Activated naive CD4-positive, alpha-beta T cell treated with anti-CD3 and anti-CD28 coated beads for 36 hours (primary cell): ENCODE results near the gene DIDO1. TPM values are rescaled to one million over a fixed set of nuclear protein-coding genes. Genes with fewer than 3 reads are reported as not detected.

Source experiments
- CTCF ChIA-PET: fragments of 350-600 bp; sonication (Branson Sonifier 250); formaldehyde crosslinking; loops from one replicate; lab custom pipeline; 2021; ENCODE audit warnings: antibody characterized with exemption; lab: Charles Lee
- DNase-seq: peaks from one replicate; pipeline ENCODE4 v3.0.0-alpha.2; 2020
- H3K27ac Mint-ChIP-seq: one replicate; pipeline ENCODE4 v1.8.0; 2021; ENCODE audit warnings: mild to moderate bottlenecking, mixed read lengths
- H3K27me3 Mint-ChIP-seq: one replicate; pipeline ENCODE4 v1.8.0; 2021; ENCODE audit warnings: low read depth, mixed read lengths
- H3K36me3 Mint-ChIP-seq: one replicate; pipeline ENCODE4 v1.8.0; 2021; ENCODE audit warnings: low read depth, mixed read lengths
- H3K4me1 Mint-ChIP-seq: one replicate; pipeline ENCODE4 v1.8.0; 2021; ENCODE audit warnings: low read depth, mixed read lengths
- H3K4me3 Mint-ChIP-seq: one replicate; pipeline ENCODE4 v1.8.0; 2021; ENCODE audit warnings: mild to moderate bottlenecking, moderate library complexity, mixed read lengths
- H3K9me3 Mint-ChIP-seq: one replicate; pipeline ENCODE4 v1.8.0; 2021; ENCODE audit warnings: mixed read lengths
- intact Hi-C: fragments of 100-400 bp; cut with micrococcal nuclease; formaldehyde crosslinking; loops from one replicate; pipeline ENCODE4 v1.15.1; 2023
- total RNA-seq, 2 experiments: library from RNA; stranded (reverse); gene quantifications; one replicate each; pipeline ENCODE4 v1.2.3, GENCODE V29; 2021

The DIDO1 gene
- total RNA-seq, 2 experiments from 2014 or later, result 49.5 to 50.3 TPM

DNA sequence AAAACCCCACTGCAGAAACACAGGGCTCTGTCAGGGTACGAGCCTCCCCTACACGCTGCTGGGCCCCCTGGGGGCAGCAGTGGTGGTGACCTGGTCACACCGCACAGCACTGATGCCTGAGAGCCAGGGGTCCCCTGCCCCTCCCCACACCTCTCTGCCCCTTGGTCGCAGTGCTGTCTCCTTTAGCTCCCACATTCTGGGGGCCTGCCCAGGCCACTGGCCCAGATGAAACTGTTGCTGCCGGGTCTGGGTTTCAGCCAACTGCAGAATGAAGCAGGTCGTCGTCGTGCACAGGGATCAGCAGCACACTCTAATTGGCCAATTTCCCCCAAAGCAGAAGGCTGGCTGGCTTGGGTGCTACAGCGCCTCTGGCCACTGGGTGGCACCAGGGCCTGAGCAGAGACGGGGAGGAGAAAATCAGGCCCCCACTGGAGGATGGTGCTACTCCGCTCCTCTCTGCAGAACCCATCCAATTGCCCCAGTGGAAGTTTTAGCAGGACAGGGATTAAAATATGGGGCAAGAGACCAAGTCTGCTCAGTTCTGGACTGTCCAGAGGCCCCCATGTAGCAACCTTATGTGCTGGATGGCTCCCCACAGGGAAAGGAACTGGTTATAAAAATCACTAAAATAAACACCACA is 26.1 kb downstream of the DIDO1 start:
- no peak overlapping the region for H3K4me3 Mint-ChIP-seq
- intact Hi-C loops, result loop anchor here (1.0 kb wide), 3 partner anchors 21 to 108 kb away; no protein-coding TSS in a partner anchor
- H3K4me1 Mint-ChIP-seq, result peaks cover 29% of the 10 kb centered on the region

DNA sequence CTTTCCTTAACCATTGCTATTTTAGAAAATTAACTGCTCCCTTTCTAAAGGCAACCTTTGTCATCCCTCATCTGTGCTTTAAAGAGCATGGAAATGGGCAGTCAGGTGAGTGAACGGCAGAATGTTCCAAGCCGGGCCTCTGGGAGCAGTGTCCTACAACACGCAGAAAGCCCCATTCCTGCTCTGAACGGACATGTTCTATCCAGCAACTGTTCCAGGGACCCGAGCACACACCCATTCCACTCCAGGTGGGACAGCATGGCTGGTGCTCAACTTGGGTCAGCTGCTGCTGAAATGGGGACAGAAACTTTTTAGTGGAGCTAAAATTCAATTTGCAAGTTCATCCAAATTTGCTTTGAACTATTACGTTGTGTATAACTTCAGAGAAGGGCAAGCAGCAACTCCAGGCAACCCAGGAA is 26.7 kb downstream of the DIDO1 start:
- no peak overlapping the region for H3K27ac Mint-ChIP-seq
- DNase-seq, result no peak
- intact Hi-C loops, result loop anchor here (1.0 to 2.0 kb wide), 4 partner anchors 22 to 109 kb away; no protein-coding TSS in a partner anchor
- H3K4me3 Mint-ChIP-seq, result no peak overlapping the region
- H3K4me1 Mint-ChIP-seq, result peaks cover 29% of the 10 kb centered on the region
- no peaks in the 10 kb centered on the region for H3K27me3 Mint-ChIP-seq
- H3K36me3 Mint-ChIP-seq, result peaks cover 18% of the 10 kb centered on the region
- CTCF ChIA-PET, result interaction anchor here (1.0 to 4.9 kb wide), 14 partner anchors 8 to 109 kb away, joined by 3 to 27 read pairs (median 6); no protein-coding TSS in a partner anchor
- H3K9me3 Mint-ChIP-seq, result no peaks in the 10 kb centered on the region

More for the DNA sequence above, 26.1 kb downstream of the DIDO1 start:
- H3K36me3 Mint-ChIP-seq, result peaks cover 21% of the 10 kb centered on the region
- CTCF ChIA-PET, result interaction anchor here (1.0 to 4.9 kb wide), 15 partner anchors 8 to 109 kb away, joined by 3 to 27 read pairs (median 5); no protein-coding TSS in a partner anchor
- H3K27me3 Mint-ChIP-seq, result no peaks in the 10 kb centered on the region
- peak; percentile 84 for DNase-seq
- H3K27ac Mint-ChIP-seq, result peak overlapping the region; percentile 72
- no peaks in the 10 kb centered on the region for H3K9me3 Mint-ChIP-seq

DNA sequence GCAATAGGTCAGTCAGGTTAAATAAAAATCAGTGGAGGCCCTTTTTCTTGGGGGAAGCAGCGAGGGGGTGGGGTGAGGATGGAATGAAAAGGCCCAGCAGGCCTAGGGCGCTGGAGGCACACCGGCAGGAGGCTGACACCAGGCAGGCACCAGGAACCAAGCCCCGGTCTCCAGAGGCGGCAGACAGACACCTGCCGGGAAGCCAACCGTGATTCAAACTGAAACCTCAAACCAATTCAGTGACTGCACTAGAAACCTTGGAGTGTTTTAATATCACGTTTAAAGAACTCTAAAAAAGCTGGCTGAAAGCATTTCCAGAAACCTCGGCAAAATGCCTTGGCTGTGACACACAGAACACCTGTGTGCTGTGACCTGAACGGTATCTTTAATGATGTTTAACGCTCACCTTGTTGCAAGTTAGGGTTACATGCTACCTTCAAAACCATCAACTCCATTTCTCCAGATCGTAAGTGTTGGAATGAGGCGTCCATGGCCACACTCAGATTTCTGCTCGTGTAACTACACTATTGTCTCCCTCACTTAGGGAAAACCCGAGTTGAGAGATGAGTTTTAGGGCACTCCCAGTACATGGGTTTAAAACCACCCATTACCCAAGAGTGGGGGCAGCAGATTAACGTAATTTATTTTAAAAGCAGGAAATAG is 27.2 kb downstream of the DIDO1 start:
- intact Hi-C loops, result loop anchor here (2.0 kb wide), 1 partner anchor 74 kb away; no protein-coding TSS in a partner anchor
- Mint-ChIP-seq H3K27me3 (no peaks in the 10 kb centered on the region), H3K4me3 (peak overlapping the region; percentile 16), H3K9me3 (no peaks in the 10 kb centered on the region), H3K4me1 (peaks cover 29% of the 10 kb centered on the region), H3K36me3 (peaks cover 19% of the 10 kb centered on the region), H3K27ac (peak overlapping the region; percentile 77)
- peak; percentile 73 for DNase-seq
- CTCF ChIA-PET, result interaction anchor here (0.6 to 4.9 kb wide), 14 partner anchors 9 to 377 kb away, joined by 3 to 27 read pairs (median 5); no protein-coding TSS in a partner anchor

DNA sequence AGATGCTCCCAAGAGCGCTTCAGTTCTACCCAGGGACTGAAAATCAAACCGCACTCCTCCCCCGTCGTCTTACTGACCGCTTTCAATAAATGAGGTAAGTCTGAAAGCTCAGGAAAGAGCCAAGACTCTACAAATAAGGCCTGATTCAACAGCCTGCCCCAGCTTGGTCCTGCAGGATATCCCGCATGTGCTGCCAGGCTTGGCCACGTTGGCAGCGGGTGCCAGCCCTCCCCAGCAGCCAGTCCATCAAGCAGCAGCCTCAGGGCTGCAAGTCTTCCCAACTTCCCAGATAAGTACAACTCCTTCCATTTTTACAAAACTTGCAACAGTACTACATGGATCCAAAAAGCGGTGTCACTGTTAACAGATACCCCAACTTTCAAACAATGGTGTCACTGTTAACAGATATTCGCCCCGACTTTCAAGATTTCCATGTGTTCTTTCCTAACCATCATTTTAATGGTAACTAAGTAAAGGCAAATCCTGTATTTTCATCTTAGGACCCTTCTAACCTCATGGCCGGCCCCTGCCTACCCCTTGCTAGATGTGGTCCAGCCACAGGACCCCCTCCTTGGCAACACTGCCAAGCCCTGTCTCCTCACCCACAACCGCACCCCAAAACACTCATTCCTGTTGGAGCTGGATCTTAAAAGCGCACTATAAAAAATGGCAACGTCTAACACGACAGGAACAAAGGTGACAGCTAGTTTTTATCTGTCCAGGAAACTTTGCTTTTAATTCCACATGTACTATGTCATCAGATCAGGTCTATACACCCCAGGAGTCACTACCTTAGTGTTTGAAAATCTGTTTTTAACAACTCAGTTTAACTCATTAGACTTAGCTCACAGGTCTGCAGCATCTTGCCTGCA is 28.0 kb downstream of the DIDO1 start:
- no peak overlapping the region for H3K4me3 Mint-ChIP-seq
- H3K9me3 Mint-ChIP-seq, result no peaks in the 10 kb centered on the region
- H3K4me1 Mint-ChIP-seq, result peaks cover 34% of the 10 kb centered on the region
- peaks cover 23% of the 10 kb centered on the region for H3K36me3 Mint-ChIP-seq
- intact Hi-C loops, result loop anchor here (2.0 kb wide), 1 partner anchor 74 kb away; no protein-coding TSS in a partner anchor
- H3K27ac Mint-ChIP-seq, result peak overlapping the region; percentile 77
- DNase-seq, result no peak
- CTCF ChIA-PET, result interaction anchor here (0.6 to 4.9 kb wide), 10 partner anchors 9 to 378 kb away, joined by 3 to 27 read pairs (median 6); no protein-coding TSS in a partner anchor
- no peaks in the 10 kb centered on the region for H3K27me3 Mint-ChIP-seq

DNA sequence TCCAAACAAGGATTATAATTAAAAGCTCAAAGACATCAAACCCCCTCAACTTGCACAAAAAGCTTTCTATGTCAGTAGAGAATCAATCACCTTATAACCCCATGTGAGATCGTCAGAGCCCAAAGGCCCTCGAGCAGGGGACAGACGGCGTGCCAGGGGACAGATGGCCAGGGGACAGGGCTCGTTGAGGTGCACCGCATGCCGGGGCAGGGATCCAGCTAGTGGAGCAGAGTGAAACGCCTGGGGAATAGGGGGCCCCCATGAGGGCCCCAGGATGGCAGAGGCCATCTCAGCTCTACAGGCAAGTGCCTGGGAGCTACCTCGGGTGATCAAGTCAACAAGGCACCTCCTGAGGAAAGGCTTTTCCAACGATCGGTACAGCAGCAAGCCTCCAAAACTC is 28.6 kb downstream of the DIDO1 start:
- no peak overlapping the region for H3K4me3 Mint-ChIP-seq
- no peak for DNase-seq
- H3K36me3 Mint-ChIP-seq, result peaks cover 27% of the 10 kb centered on the region
- CTCF ChIA-PET, result interaction anchor here (0.8 to 1.1 kb wide), 2 partner anchors 8 to 10 kb away, joined by 3 to 4 read pairs; no protein-coding TSS in a partner anchor
- H3K9me3 Mint-ChIP-seq, result no peaks in the 10 kb centered on the region
- H3K4me1 Mint-ChIP-seq, result peaks cover 39% of the 10 kb centered on the region
- no peak overlapping the region for H3K27ac Mint-ChIP-seq
- intact Hi-C loops, result loop anchor here (2.0 kb wide), 1 partner anchor 75 kb away; no protein-coding TSS in a partner anchor
- no peaks in the 10 kb centered on the region for H3K27me3 Mint-ChIP-seq

DNA sequence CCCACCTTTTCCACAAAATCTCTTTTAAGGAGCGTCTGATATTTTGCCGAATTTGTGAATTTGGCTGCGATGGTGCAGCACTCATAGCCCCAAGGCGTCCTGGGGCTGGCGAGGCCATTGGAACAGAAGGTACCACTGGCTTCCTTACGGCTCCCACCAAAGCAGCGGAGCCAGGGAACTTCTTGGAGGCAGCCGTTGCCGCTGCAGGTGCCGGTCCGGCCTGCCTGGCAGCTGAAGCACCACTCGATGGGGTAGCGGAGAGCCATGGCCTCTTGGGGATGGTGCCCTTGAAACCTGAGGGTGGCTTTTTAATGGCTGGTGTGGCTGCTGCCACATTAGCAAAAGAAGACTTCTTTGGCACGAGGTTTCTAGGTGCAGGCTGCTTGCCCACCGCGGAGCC is 29.8 kb downstream of the DIDO1 start:
- DNase-seq, result no peak
- no peak overlapping the region for H3K4me3 Mint-ChIP-seq
- CTCF ChIA-PET, result no interaction called here
- H3K27me3 Mint-ChIP-seq, result no peaks in the 10 kb centered on the region
- intact Hi-C loops, result no loop called here
- H3K27ac Mint-ChIP-seq, result no peak overlapping the region
- no peaks in the 10 kb centered on the region for H3K9me3 Mint-ChIP-seq
- peaks cover 50% of the 10 kb centered on the region for H3K4me1 Mint-ChIP-seq
- peaks cover 32% of the 10 kb centered on the region for H3K36me3 Mint-ChIP-seq

DNA sequence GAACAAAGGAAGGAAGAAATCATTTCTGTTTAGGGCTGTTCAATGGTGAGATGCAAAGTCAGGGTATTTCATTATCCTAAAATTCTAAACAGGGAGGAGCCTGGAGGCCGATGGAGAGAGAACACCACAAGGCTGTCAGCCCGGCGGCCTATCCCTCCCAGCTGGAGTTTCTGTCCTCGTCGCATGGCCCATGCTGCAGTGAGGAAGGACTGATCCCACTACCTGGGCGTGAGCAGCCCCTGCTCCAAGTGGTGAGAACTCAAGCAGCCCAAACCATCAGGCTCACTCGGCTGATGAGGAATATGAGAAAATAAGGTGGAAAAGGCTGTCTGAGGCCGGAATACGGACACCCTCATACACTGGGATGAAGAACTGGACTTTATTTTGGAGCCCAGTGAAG is 30.8 kb downstream of the DIDO1 start:
- CTCF ChIA-PET, result no interaction called here
- no peaks in the 10 kb centered on the region for H3K27me3 Mint-ChIP-seq
- DNase-seq, result no peak
- H3K27ac Mint-ChIP-seq, result no peak overlapping the region
- peaks cover 42% of the 10 kb centered on the region for H3K36me3 Mint-ChIP-seq
- no peaks in the 10 kb centered on the region for H3K9me3 Mint-ChIP-seq
- H3K4me1 Mint-ChIP-seq, result peaks cover 56% of the 10 kb centered on the region
- no peak overlapping the region for H3K4me3 Mint-ChIP-seq
- intact Hi-C loops, result no loop called here

DNA sequence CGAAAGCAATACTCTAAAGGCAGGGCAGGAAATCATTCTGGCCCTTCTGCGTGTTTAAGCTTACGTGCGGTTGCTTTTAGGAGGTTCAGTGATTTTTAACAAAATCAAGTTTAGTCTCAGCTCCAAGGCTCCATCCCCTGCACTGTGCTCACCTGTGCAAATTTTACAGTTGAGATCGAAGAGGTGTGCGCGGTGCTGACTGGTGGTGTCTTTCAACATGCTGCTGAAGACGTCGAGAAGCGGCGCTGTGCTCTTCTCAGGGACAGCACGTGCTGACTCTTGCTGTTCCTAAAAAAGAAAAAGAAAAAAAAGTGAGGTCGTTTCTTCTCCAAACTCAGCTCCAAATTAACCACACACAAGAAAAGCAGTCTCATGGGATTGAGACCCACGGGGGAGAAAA is 32.0 kb downstream of the DIDO1 start:
- H3K4me3 Mint-ChIP-seq, result no peak overlapping the region
- peaks cover 44% of the 10 kb centered on the region for H3K4me1 Mint-ChIP-seq
- H3K27me3 Mint-ChIP-seq, result no peaks in the 10 kb centered on the region
- H3K36me3 Mint-ChIP-seq, result peaks cover 44% of the 10 kb centered on the region
- CTCF ChIA-PET, result interaction anchor here (1.4 to 1.9 kb wide), 4 partner anchors 8 to 115 kb away, joined by 4 to 6 read pairs (median 4); no protein-coding TSS in a partner anchor
- no peaks in the 10 kb centered on the region for H3K9me3 Mint-ChIP-seq
- DNase-seq, result no peak
- intact Hi-C loops, result no loop called here
- no peak overlapping the region for H3K27ac Mint-ChIP-seq

DNA sequence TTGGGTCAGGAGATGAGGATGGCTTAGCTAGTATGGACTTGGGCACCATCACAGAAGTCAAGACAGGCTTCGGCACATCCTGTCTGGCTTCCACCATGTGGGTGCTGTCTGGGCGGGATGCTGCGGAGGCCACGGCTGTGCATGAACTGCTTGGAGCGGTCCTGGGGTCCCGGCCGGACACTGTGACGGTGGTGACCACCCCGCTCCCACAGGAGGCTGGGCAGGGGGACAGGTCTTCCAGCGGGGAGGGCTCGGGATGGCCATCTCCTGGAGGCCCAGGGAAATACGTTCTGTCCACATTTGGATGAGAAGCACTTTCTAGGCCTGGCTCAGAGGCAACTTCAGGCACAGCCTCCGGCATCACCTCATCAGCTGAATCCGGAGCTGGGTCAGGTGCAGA is 32.6 kb downstream of the DIDO1 start:
- CTCF ChIA-PET, result interaction anchor here (1.4 to 1.9 kb wide), 4 partner anchors 9 to 115 kb away, joined by 4 to 6 read pairs (median 4); no protein-coding TSS in a partner anchor
- no peaks in the 10 kb centered on the region for H3K27me3 Mint-ChIP-seq
- H3K27ac Mint-ChIP-seq, result no peak overlapping the region
- peaks cover 38% of the 10 kb centered on the region for H3K4me1 Mint-ChIP-seq
- H3K36me3 Mint-ChIP-seq, result peaks cover 45% of the 10 kb centered on the region
- H3K4me3 Mint-ChIP-seq, result no peak overlapping the region
- intact Hi-C loops, result no loop called here
- no peaks in the 10 kb centered on the region for H3K9me3 Mint-ChIP-seq
- DNase-seq, result no peak

DNA sequence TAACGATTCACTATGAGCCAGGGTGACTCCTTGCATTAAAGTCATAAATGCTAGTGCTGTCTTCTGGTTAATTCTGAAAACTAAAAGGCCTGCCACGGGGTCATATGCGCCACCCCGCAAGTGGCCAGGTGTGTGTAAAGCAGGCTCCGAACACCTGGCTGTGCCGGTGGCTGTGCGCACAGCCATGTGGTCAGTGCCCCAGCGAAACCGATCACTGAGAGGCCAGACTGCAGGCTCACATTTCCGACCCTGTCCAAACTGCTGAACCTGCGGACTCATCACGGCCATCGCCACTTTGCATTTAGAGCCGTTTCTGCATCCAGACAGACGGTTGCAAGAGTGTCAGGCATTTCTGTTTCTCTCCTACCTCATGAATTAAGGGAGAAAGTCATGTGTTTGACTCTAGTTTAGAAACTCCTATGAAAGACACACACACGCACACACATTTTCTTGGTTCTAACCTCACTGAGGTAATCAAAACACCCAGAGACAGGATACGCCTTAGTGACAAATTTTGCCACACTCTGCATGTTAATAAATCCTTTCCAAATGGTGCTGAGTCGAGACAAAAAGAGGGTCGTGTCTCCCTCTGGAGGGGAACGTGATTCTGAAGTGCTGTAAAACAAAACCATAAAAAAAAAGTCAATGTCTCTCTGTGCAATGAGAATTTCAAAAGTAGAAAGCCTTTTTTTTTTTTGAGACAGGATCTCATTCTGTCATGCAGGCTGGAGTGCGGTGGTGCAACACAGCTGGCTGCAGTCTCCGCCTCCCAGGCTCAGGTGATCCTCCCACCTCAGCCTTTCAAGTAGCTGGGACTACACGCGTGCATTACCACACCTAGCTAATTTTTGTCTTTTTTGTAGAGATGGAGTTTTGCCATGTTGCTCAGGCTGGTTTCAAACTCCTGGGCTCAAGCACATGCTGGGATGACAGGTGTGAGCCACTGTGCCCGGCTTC is 33.7 kb downstream of the DIDO1 start:
- CTCF ChIA-PET, result interaction anchor here (0.7 to 1.9 kb wide), 4 partner anchors 10 to 116 kb away, joined by 4 to 6 read pairs (median 6); no protein-coding TSS in a partner anchor
- Mint-ChIP-seq H3K4me1 (peaks cover 31% of the 10 kb centered on the region), H3K27ac (peak overlapping the region; percentile 59), H3K36me3 (peaks cover 49% of the 10 kb centered on the region), H3K4me3 (no peak overlapping the region), H3K27me3 (no peaks in the 10 kb centered on the region), H3K9me3 (no peaks in the 10 kb centered on the region)
- intact Hi-C loops, result no loop called here
- DNase-seq, result peak; percentile 42

DNA sequence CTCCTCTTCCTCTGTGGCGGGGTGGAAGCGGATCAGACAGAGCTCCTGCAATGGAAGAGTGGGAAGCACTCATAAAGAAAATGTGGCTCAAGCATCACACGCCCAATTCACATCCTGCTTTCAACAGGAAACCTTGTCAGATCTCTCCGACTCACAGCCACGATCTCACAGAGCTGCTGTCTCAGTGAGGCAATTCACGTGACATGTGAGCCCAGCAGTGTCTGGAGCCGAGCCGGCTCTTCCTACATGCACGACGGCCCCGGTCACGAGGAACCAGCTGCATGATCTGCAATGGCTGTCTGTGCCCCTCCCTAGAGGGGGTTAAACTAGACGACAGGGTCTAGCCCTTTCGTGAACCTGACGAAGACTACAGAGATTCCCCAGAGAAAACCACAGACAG is 35.2 kb downstream of the DIDO1 start:
- peaks cover 35% of the 10 kb centered on the region for H3K4me1 Mint-ChIP-seq
- intact Hi-C loops, result no loop called here
- H3K27me3 Mint-ChIP-seq, result no peaks in the 10 kb centered on the region
- peaks cover 49% of the 10 kb centered on the region for H3K36me3 Mint-ChIP-seq
- CTCF ChIA-PET, result interaction anchor here (1.5 to 2.8 kb wide), 2 partner anchors 9 to 69 kb away, joined by 4 to 12 read pairs; no protein-coding TSS in a partner anchor
- no peaks in the 10 kb centered on the region for H3K9me3 Mint-ChIP-seq
- DNase-seq, result peak; percentile 62
- no peak overlapping the region for H3K4me3 Mint-ChIP-seq
- peak overlapping the region; percentile 72 for H3K27ac Mint-ChIP-seq
